NOMO-1 treated with DMSO at 0.1 percent for 48 hours (cell line): Measurements from ENCODE around the gene CDH11.
A peak's percentile ranks its signal among the peaks of the same experiment; 100 is the strongest.

Experiments
- DNase-seq: peaks from one replicate; lab custom pipeline; 2025; ENCODE audit not compliant: unreplicated experiment; lab: John Stamatoyannopoulos, UW

Gene CDH11

GRCh38 chr16:65070831-65071432, 50.9 kb downstream of the CDH11 start:
- DNase-seq, result no peak

DNA sequence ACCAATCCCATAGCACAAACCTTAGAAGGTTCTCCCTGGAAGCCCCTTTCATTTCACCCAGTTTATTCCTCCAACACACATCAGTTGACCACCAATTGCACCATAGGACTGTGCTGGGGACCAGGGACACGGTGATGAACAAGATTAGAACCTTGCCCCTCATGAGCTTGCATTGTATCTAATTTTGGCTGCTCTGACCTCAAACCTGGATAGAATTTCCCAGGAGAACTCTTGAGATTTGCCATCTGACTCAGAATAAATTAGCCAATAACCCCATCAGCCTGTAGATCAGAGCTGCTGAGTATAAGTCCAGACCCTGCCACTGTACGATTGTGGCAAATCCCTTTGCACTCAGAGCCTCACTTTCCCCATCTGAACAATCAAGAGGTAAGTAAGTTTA, 52.1 kb downstream of the CDH11 start:
- DNase-seq, result no peak

DNA sequence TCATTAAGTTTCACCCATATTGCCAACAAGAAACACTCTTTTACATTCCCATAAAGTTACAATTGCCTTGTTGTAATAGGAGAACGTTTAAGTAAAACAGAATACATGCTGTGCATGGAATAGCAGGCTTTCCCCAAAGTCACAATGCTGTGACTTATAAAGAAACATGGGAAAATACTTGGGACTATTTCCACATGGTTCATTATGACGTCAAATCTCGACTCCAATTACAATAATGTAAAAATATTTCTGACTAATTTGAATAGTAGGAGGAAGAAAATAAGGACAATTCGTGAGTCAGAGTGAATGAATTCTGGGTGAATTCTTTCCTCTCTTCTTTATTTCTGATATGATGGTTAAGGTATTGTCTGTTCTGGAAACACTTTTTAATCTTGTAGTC, 52.8 kb downstream of the CDH11 start:
- DNase-seq, result no peak

GRCh38 chr16:65068151-65068740, 53.6 kb downstream of the CDH11 start:
- DNase-seq, result peak; percentile 2

DNA sequence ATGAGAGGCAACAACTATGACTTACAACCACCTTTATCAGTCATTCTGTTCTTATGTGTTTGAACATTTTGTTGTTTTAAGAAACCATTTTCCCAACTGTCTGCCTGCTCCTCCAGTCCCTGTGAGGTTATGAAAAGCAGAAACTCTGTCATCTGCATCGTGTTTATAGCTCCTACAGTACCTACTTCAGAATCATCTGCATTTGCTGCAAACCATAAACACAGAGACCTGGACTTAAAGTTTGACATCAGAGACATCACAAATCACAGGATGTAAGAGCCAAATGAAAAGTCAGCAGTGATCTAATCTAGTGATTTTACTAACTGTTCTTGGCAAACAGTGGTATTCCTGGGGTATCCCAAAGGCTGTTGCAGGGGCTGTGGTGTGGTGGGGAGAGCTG, 55.2 kb downstream of the CDH11 start:
- DNase-seq, result no peak

GRCh38 chr16:65065031-65065430, 56.8 kb downstream of the CDH11 start:
- no peak for DNase-seq

DNA sequence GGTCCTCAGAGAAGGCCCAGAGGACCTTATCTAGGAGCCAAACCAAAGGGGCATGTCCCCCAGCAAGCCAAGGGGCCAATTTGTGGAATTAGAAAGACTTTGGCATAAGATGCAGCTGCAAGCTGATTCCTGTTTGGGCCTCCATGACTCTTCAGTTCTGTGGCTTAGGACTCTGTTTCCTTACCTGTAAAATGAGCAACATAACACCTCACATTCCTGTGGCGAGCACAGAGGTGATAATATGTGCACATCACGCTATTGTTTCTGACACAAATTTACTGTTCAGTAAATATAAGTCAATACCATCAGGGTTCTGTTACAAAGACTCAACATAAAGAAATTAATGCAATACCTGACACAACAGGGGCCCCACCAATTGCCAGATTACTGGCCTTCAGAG, 57.7 kb downstream of the CDH11 start:
- no peak for DNase-seq

GRCh38 chr16:65062736-65063583, 58.9 kb downstream of the CDH11 start:
- DNase-seq, result no peak

DNA sequence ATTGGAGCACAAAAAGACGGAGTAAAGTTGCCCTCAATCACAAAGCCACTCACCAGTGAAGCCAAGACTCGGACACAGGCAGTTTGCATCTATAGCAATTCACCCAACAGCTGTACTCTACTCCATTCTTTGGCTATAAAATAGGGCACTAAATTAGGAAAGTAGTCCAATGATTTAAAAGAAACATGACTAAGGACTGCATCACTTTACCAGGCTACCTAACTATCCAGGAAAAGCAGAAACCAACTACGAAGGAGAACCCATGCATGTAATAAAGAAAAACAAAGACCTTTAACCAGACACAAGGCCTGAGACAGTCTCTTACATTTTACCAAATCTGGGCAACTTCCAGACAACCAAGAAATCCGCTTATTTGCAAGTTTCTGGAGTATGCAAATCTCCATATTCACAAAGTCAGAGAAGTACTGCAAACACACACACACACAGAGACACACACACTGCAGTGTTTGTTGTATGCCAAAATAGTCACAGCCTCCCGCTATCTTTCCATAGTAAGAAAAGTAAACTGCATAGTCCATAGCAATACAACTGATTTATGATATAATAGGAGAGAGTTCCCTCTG, 59.8 kb downstream of the CDH11 start:
- DNase-seq, result no peak

GRCh38 chr16:65061263-65061662, 60.6 kb downstream of the CDH11 start:
- DNase-seq, result no peak

GRCh38 chr16:65059406-65059980, 62.4 kb downstream of the CDH11 start:
- DNase-seq, result no peak

GRCh38 chr16:65057184-65057583, 64.7 kb downstream of the CDH11 start:
- DNase-seq, result no peak

DNA sequence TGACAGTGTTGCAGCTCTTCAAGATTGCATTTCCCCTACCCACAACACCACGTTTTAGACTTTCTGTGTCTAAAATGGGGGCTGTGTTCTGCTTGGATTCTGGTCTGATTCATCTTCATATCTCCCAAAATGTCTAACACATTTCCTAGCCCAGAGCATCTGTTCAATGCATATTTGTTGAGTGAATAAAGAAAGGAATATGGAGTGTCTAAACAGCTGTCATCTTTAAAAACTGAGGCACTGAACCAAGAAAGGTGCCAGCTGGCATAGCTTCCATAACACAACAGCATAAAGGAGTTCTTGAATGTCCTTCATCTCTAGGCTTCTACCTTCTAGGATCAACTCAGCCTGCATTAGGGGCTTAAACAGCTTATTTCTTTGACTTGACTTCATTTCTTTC, 67.4 kb downstream of the CDH11 start:
- DNase-seq, result no peak

GRCh38 chr16:65049679-65050078, 72.2 kb downstream of the CDH11 start:
- no peak for DNase-seq

DNA sequence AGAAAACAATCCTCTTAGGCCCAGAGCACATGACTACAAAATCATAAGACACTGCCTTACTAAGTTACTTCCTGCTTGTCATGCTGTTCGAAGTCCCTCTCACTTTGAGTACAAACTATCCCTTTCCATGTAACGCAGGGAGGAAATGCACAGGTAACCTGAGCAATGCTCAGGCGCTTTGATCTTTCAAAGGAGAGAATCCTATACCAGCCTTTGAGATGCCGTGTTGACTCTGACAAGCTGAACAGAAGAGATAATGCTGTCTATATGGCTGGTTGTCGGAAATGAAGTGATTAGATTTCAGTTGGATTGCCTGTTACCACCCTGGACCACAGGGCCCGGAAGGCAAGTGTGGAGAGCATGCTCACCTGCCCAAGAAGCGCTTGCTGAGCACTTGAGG, 75.9 kb downstream of the CDH11 start:
- no peak for DNase-seq

DNA sequence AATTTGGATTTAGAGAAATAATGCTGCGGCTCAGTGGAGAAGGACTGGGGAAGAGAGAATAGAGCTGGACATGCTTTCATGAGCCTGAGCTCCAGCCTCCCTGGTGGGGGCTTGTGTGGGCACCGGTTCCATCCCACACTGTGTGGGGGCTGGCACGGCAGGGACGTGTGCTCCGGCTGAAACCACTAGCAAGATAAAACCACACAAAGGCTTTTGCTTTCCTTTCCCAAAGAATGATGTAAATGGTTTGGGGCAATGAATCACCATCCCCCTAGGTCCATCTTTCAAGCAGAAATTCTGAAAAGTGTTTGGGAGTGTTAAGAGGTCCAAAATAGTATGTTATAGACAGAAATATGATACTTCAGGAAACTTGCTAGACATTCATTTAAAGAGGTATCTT, 77.0 kb downstream of the CDH11 start:
- DNase-seq, result no peak

DNA sequence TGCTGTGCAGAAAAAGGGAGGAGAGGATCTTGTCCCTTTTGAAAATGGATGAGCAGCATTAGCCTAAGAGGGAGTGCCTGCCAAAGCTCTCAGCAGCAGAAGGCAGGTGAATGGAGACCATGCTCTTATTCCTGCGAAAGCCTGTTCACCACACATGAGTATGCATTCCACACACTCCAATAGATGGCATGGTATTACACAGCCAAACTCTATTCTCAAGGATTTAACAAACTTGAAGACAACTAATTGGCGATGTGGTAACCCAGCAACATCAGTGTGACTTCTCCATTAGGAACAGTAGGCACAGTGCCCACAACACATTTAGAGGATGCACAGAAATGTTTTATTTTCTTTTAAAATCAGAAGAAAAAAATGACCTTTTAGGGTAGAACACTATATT, 77.8 kb downstream of the CDH11 start:
- no peak for DNase-seq

DNA sequence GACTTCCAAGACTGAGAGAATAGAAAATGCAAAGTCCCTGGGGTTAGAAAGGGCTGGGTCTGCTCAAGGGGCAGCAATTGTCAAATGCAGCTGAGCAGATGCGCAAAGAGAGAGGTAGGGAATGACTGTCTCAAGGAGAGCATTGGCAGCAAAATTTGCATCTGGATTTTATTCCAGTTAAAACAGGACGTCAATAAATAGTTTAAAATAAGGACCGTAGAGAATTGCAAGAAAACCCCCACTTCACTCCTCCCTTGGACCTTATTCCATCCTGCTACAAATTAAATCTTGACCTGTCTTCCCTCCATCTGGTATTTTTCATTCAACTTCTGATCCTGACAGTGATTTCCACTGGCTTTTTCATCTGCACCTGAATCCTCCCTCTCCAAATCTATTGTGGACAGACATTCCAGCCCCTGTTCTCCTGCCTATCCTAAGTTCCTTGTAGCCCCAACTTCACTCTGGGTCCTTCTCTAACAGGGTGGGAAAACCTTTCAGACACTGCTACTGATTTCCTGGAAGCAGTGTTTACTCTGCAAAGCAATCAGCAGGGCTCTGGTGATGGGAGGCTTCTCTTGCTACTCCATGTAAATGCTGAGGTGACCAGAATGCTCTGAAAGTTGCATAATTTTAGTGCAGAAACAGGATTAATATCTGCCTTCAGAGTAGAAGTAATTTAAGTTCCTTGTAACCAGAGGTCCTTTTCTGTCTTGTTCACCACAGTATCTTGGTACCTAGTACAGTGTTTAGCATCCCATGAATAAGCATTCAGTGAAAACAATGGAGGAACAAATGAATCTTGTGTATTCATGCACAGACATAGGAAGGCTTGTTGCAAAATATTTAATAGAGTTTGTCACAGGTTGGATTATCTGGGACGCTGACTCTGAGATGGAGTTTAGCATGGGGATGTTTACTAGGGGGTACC, 79.2 kb downstream of the CDH11 start:
- DNase-seq, result no peak

DNA sequence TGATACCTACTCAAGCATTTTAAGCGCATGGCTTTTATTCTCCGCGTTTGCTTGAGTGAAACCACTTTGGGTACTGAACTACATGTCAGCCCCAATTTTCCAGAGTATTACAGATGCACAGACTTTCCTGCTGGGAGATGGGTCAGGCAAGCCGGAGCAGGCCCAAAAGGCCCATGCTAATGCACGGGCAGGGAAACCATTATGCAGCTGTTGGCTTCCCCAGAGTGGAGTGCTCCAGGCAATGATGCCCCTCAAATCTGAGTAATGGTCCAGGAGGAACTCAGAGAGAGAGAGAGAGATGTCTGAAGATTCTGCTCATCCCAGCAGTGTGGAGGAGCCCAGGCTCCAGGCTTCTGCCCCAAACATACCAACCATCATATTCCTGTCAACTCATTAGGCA, 80.2 kb downstream of the CDH11 start:
- DNase-seq, result no peak

GRCh38 chr16:65038100-65038499, 83.8 kb downstream of the CDH11 start:
- DNase-seq, result no peak

GRCh38 chr16:65037556-65037955, 84.3 kb downstream of the CDH11 start:
- DNase-seq, result no peak
